H9 (cell line): ENCODE data around the gene KCNE1. TPM values are rescaled to one million over a fixed set of nuclear protein-coding genes. Genes with fewer than 3 reads are reported as not detected.

Source experiments
- DNase-seq: peaks from one replicate; pipeline ENCODE4 v3.0.0-alpha.2; 2017
- H2AFZ ChIP-seq: one replicate; pipeline ENCODE4 v1.6.1; 2013; ENCODE audit warnings: mild to moderate bottlenecking, low read length, control low read depth, moderate library complexity
- H2AK5ac ChIP-seq: 2 replicates; pipeline ENCODE4 v1.6.1; 2013; ENCODE audit warnings: low read length, control low read depth, mixed read lengths; ENCODE audit not compliant: insufficient read length
- H2BK120ac ChIP-seq: one replicate; pipeline ENCODE4 v1.6.1; 2013; ENCODE audit warnings: low read depth, mild to moderate bottlenecking, low read length, control low read depth, inconsistent platforms; ENCODE audit not compliant: poor library complexity, severe bottlenecking
- H2BK12ac ChIP-seq: 2 replicates; pipeline ENCODE4 v1.6.1; 2013; ENCODE audit warnings: low read length, control low read depth, mixed read lengths, low read depth; ENCODE audit not compliant: insufficient read length
- H2BK15ac ChIP-seq: 2 replicates; pipeline ENCODE4 v1.6.1; 2013; ENCODE audit warnings: low read depth, low read length, control low read depth
- H2BK20ac ChIP-seq: one replicate; pipeline ENCODE4 v1.6.1; 2013; ENCODE audit warnings: low read depth, mild to moderate bottlenecking, low read length, control low read depth, inconsistent platforms; ENCODE audit not compliant: poor library complexity, severe bottlenecking
- H2BK5ac ChIP-seq: 2 replicates; pipeline ENCODE4 v1.6.1; 2013; ENCODE audit warnings: low read length, control low read depth, mixed read lengths; ENCODE audit not compliant: insufficient read length
- H3K14ac ChIP-seq: 2 replicates; pipeline ENCODE4 v1.6.1; 2013; ENCODE audit warnings: low read length, control low read depth; ENCODE audit not compliant: insufficient read depth
- H3K18ac ChIP-seq: 2 replicates; pipeline ENCODE4 v1.6.1; 2013; ENCODE audit warnings: low read depth, mild to moderate bottlenecking, mixed read lengths, low read length, control low read depth; ENCODE audit not compliant: insufficient read length
- H3K23ac ChIP-seq: 2 replicates; pipeline ENCODE4 v1.6.1; 2013; ENCODE audit warnings: low read length, control low read depth, mixed read lengths, low read depth; ENCODE audit not compliant: insufficient read length
- H3K23me2 ChIP-seq: 2 replicates; pipeline ENCODE4 v1.6.1; 2013; ENCODE audit warnings: low read depth, mild to moderate bottlenecking, mixed read lengths, low read length, control low read depth; ENCODE audit not compliant: insufficient read length, poor library complexity, severe bottlenecking
- H3K27ac ChIP-seq: 2 replicates; pipeline ENCODE4 v1.5.1; 2013; ENCODE audit warnings: low read length, control low read depth, mixed read lengths, low read depth; ENCODE audit not compliant: insufficient read length
- H3K27me3 ChIP-seq: 2 replicates; pipeline ENCODE4 v1.6.1; 2013; ENCODE audit warnings: low read length, control low read depth, inconsistent platforms; ENCODE audit not compliant: insufficient read depth
- H3K4ac ChIP-seq: 2 replicates; pipeline ENCODE4 v1.6.1; 2013; ENCODE audit warnings: low read depth, mild to moderate bottlenecking, control low read depth, inconsistent platforms, low read length, moderate library complexity
- H3K4me1 ChIP-seq: 2 replicates; pipeline ENCODE4 v1.6.1; 2013; ENCODE audit warnings: low read length, control low read depth, inconsistent platforms; ENCODE audit not compliant: insufficient read depth
- H3K4me2 ChIP-seq: 2 replicates; pipeline ENCODE4 v1.6.1; 2013; ENCODE audit warnings: low read length, control low read depth, mixed read lengths; ENCODE audit not compliant: insufficient read length, insufficient read depth
- H3K56ac ChIP-seq: 2 replicates; pipeline ENCODE4 v1.6.1; 2013; ENCODE audit warnings: low read depth, mild to moderate bottlenecking, mixed read lengths, low read length, control low read depth; ENCODE audit not compliant: insufficient read length
- H3K79me1 ChIP-seq: 2 replicates; pipeline ENCODE4 v1.6.1; 2013; ENCODE audit warnings: low read depth, mild to moderate bottlenecking, moderate library complexity, low read length, control low read depth, inconsistent platforms; ENCODE audit not compliant: insufficient read depth, poor library complexity, severe bottlenecking
- H3K79me2 ChIP-seq: 2 replicates; pipeline ENCODE4 v1.6.1; 2013; ENCODE audit warnings: low read length, control low read depth, inconsistent platforms; ENCODE audit not compliant: insufficient read depth
- H3K9ac ChIP-seq: 2 replicates; pipeline ENCODE4 v1.6.1; 2013; ENCODE audit warnings: low read length, control low read depth, mixed read lengths; ENCODE audit not compliant: insufficient read length; ENCODE audit errors: extremely low read depth
- H3K9me3 ChIP-seq: one replicate; pipeline ENCODE4 v1.6.1; 2013; ENCODE audit warnings: low read depth, low read length, inconsistent platforms; ENCODE audit not compliant: control insufficient read depth
- H3T11ph ChIP-seq: one replicate; pipeline ENCODE4 v1.6.1; 2013; ENCODE audit warnings: mild to moderate bottlenecking, low read length, control low read depth, inconsistent platforms
- H4K20me1 ChIP-seq: one replicate; pipeline ENCODE4 v1.6.1; 2013; ENCODE audit not compliant: control insufficient read depth, insufficient read length, insufficient read depth
- H4K5ac ChIP-seq: 2 replicates; pipeline ENCODE4 v1.6.1; 2013; ENCODE audit warnings: low read depth, mild to moderate bottlenecking, mixed read lengths, low read length, control low read depth; ENCODE audit not compliant: insufficient read length
- H4K8ac ChIP-seq: replicated peaks from 2 replicates; pipeline ENCODE4 v1.6.1; 2013; ENCODE audit warnings: low read length, control low read depth, mixed read lengths, low read depth; ENCODE audit not compliant: insufficient read length
- H4K91ac ChIP-seq: 2 replicates; pipeline ENCODE4 v1.6.1; 2013; ENCODE audit warnings: low read depth, mild to moderate bottlenecking, moderate library complexity, mixed read lengths, low read length, control low read depth; ENCODE audit not compliant: insufficient read length
- H3K27ac Mint-ChIP-seq, 3 experiments: 2 replicates in 2 of 3; 3 replicates in 1 of 3; pipeline ENCODE4 v1.8.0; 2020 to 2021; ENCODE audit warnings: mixed read lengths in 3 of 3, mild to moderate bottlenecking in 1 of 3, moderate library complexity in 1 of 3
- H3K27me3 Mint-ChIP-seq: 2 replicates; pipeline ENCODE4 v1.8.0; 2021; ENCODE audit warnings: low read depth, mild to moderate bottlenecking, moderate library complexity, mixed read lengths
- H3K36me3 Mint-ChIP-seq, 3 experiments: 2 replicates in 2 of 3; 3 replicates in 1 of 3; pipeline ENCODE4 v1.8.0; 2020 to 2021; ENCODE audit warnings: low read depth in 3 of 3, mixed read lengths in 3 of 3; ENCODE audit not compliant: insufficient read depth in 1 of 3
- H3K4me1 Mint-ChIP-seq, 2 experiments: 2 replicates each; pipeline ENCODE4 v1.8.0; 2020; ENCODE audit warnings: mixed read lengths in 2 of 2
- H3K4me3 Mint-ChIP-seq, 2 experiments: 2 replicates in 1 of 2; 3 replicates in 1 of 2; pipeline ENCODE4 v1.8.0; 2020 to 2021; ENCODE audit warnings: mild to moderate bottlenecking in 2 of 2, mixed read lengths in 2 of 2, moderate library complexity in 1 of 2
- H3K9me3 Mint-ChIP-seq, 2 experiments: 2 replicates in 1 of 2; 3 replicates in 1 of 2; pipeline ENCODE4 v1.8.0; 2020; ENCODE audit warnings: mild to moderate bottlenecking in 2 of 2, mixed read lengths in 2 of 2, moderate library complexity in 1 of 2
- WGBS: extraction: QIAGEN DNeasy Blood & Tissue Kit; methylation state at CpG from one replicate; pipeline ENCODE4 v1.1.7; 2013; ENCODE audit warnings: missing lambda C conversion rate, low lambda C conversion rate, mixed read lengths; ENCODE audit not compliant: insufficient read length; ENCODE audit errors: extremely low coverage; 5-methylcytosine and 5-hydroxymethylcytosine counted together
- total RNA-seq: library from RNA; stranded (reverse); gene quantifications from 2 replicates; pipeline ENCODE4 v1.2.1, GENCODE V29; 2021
- TF ChIP-seq, protein P1 (sequence below): fragments of 200-600 bp; sonication (generic); conservative IDR thresholded peaks from 3 replicates; pipeline ENCODE4 v1.8.0; 2021; ENCODE audit warnings: antibody characterized with exemption, mild to moderate bottlenecking

The KCNE1 gene
- total RNA-seq, 1 experiment from 2014 or later = 0.28 TPM

DNA sequence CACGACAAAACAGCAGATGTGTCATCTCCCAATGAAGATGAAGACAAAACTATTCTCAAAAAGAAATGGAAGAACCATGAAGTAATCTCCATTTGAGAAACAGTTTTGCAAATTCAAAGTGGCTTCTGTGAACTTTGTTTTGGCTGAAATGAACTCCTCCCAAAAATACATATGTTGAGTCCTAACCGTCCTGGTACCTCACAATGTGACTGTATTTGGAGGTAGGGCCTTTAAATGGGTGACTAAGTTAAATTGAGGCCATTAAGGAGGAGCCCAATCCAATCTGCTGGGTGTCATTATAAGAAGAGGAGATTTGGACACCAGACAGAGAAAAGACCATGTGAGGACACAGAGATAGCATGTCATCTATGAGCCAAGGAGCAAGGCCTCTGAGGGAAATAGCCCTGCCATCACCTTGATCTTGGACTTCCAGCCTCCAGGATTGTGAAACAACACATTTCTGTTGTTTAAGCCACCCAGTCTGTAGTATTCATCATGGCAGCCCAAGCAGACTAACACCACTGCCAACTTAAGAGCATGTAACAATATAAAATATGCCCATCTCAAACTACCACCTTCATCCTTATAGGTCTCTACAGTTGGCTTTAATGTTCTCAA lies 38.3 kb upstream of the KCNE1 start:
- Histone ChIP-seq H3K4me2 (no peak overlapping the region), H2AFZ (no peak overlapping the region), H2BK15ac (no peak overlapping the region), H3K18ac (no peak overlapping the region), H3K9ac (no peak overlapping the region), H4K8ac (no peak overlapping the region), H3K79me1 (no peaks in the 10 kb centered on the region), H3K56ac (no peak overlapping the region), H4K91ac (no peak overlapping the region), H3K14ac (no peak overlapping the region), H2AK5ac (no peak overlapping the region), H2BK5ac (no peak overlapping the region), H3K4ac (no peak overlapping the region), H3K27ac (no peak overlapping the region), H3K79me2 (no peaks in the 10 kb centered on the region), H3T11ph (no peak overlapping the region), H3K9me3 (no peaks in the 10 kb centered on the region), H4K5ac (no peak overlapping the region), H2BK120ac (no peak overlapping the region), H2BK20ac (no peak overlapping the region), H3K27me3 (no peaks in the 10 kb centered on the region), H3K23me2 (no peaks in the 10 kb centered on the region), H3K4me1 (peaks cover 4% of the 10 kb centered on the region; the same call in 1 of the 2 replicates), H2BK12ac (no peak overlapping the region), H4K20me1 (no peaks in the 10 kb centered on the region), H3K23ac (no peak overlapping the region)
- Mint-ChIP-seq H3K36me3 (peaks cover 6 to 13% (median 8%) of the 10 kb centered on the region in 3 experiments), H3K4me3 (no peak overlapping the region), H3K27me3 (peaks cover 2% of the 10 kb centered on the region), H3K9me3 (peaks cover 12 to 15% of the 10 kb centered on the region in 2 experiments), H3K4me1 (peaks cover 11 to 20% of the 10 kb centered on the region in 2 experiments), H3K27ac (no peak overlapping the region)
- TF ChIP-seq, protein P1, sequence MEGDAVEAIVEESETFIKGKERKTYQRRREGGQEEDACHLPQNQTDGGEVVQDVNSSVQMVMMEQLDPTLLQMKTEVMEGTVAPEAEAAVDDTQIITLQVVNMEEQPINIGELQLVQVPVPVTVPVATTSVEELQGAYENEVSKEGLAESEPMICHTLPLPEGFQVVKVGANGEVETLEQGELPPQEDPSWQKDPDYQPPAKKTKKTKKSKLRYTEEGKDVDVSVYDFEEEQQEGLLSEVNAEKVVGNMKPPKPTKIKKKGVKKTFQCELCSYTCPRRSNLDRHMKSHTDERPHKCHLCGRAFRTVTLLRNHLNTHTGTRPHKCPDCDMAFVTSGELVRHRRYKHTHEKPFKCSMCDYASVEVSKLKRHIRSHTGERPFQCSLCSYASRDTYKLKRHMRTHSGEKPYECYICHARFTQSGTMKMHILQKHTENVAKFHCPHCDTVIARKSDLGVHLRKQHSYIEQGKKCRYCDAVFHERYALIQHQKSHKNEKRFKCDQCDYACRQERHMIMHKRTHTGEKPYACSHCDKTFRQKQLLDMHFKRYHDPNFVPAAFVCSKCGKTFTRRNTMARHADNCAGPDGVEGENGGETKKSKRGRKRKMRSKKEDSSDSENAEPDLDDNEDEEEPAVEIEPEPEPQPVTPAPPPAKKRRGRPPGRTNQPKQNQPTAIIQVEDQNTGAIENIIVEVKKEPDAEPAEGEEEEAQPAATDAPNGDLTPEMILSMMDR = no peak
- no CpG with 5 or more reads among the region's 2 CpGs for WGBS
- no peak for DNase-seq
